ENCODE measurements around the gene ZFP92.
"Not testable (repeated sequence)": the region's sequence is repeated elsewhere in the genome, so short reads cannot be mapped to it uniquely, and the experiment has no call there.

The ZFP92 gene

GRCh38 chrX:153387987-153388721, 23.1 kb upstream of the ZFP92 start:
- no peak for DNase-seq

DNA sequence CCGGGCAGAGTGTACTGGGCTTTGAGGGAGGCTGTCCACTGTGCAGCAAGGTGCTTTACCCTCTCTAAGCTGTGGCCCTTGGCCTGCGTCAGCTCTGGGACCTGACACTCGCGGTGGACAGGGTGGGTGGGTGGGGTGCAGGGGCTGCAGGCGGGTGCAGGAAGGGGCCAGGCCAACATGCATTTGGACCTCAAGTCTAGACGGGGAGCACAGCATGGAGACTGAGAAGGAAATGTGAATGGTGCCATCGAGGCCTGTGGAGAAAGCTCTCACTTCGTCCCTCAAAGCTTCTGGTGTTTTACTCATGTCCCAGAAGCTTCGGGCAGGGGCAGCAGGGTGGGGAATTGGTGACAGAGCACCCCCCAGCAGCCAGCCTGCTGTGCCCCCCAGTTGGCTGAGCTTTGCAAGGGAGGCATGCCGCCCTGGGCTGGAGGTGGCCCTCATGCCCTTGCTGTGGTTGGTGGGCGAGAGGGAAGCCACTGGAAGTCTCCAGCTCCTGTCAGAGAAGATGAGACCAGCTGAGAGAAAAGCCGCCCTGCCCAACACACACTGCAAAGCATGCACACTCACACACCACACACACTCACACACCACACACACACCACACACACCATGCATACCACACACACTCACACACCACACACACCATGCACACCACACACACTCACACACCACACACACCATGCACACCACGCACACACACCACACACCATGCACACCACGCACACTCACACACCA, 22.4 kb upstream of the ZFP92 start:
- no peak for DNase-seq

- not testable (repeated sequence) for DNase-seq
Observed at GRCh38 chrX:153389460-153389768, 21.9 kb upstream of the ZFP92 start.

GRCh38 chrX:153392642-153393321, 18.5 kb upstream of the ZFP92 start:
- DNase-seq: no peak

GRCh38 chrX:153394612-153395011, 16.7 kb upstream of the ZFP92 start:
- DNase-seq: no peak

- no peak for DNase-seq
Observed at GRCh38 chrX:153395613-153396319, 15.5 kb upstream of the ZFP92 start.

DNA sequence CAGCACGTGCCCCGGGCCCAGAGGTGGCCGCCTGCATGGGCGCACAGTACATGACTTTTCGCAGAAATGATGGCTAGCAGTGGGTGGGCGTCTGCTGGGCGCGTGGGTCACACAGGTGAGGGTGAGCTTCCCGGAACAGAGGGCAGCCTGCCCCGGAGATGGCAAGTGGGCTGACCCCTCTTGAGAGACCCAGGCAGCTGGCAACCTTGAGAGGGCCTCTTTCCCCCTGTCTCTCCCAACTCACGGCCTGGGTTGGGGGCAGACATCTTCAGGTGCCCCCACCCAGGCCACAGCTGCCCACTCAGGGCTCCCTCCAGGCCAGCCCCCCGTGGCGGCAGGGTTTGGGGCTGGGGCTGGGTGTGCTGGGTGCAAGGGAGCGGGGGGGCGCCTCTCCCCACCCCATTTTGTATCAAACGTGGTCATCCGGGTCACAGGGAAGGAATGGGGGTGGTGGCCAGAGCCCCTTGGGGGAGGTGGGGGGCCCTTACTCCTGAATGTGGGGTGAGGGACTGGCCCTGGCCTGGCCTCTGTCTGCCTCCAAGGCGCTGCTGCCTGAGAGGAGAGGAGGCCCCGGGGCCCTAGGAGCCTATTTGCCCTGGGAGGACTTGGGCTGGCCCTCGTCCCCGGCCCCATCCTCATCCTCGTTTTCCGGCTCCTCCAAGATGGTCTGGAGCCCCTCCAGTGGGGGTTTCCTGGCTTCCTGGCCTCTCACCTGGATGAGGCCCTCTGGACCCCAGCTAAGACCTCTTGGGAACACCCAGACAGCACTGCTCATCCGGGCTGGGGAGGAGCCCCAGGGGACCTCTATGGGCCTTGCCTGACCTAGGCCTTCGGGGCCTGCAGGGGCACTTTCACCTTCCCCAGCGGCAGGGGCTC, 14.7 kb upstream of the ZFP92 start:
- no peak for DNase-seq

- DNase-seq: peak; percentile 16
Observed at GRCh38 chrX:153397256-153397960, 13.9 kb upstream of the ZFP92 start.

GRCh38 chrX:153398275-153398960, 12.9 kb upstream of the ZFP92 start:
- no peak for DNase-seq

- no peak for DNase-seq
Observed at GRCh38 chrX:153400146-153401132, 10.8 kb upstream of the ZFP92 start.

DNA sequence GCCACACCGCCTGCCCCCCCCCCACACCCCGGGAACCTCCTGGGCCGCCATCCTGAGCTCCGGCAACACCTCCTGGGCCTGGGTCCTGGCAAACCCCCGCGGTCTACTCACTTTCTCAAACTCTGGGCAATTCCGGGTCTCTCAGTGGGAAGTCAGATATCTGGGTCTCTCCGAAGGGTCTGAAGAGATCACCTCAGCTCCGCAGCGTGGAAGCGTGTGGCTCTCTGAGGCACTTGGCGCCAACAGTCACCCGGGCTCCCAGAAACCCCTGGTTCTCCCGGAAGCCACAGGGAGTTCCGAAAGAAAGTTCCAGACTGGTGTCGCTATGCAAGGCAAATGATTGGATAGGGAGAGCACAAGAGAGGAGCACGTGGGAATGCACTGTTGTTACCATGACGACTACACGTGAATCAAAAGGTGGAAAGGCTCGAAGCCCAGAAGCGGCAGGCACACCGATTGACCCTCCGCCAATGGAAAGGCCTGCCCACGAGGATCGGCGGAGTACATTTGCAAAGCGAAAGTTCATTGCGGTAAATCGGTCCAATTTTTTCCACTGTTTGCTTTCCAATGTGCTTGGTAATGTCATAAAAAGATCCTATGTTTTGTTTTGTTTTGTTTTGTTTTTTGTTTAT, 10.0 kb upstream of the ZFP92 start, which contains the start of gene PNMA6E:
Gene PNMA6E, minus strand, starts transcription at position 218 of the 632 bp plus-strand sequence. CDS start 2,501 bp downstream, outside the sequence.
- no peak for DNase-seq

GRCh38 chrX:153404333-153404732, 6.9 kb upstream of the ZFP92 start:
- not testable (repeated sequence) for DNase-seq

DNA sequence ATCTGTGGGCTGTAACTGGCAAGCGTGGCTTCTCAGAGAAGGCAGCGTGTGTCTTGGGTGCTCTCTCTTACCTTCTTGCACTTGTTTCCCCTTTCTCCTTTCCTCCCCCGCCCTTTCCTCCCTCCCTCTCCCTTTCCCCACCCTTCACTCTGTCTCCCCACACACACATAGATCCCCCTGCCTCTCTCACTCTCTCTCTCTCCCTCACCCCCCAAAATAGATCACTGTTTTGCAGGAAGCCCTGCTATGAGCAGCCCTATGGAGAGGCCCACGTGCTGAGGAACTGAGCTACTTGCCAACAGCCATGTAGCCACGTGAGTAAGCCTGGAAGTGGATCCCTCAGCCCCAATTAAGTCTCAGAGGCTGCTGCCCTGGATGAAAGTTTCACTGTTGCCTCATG, 5.8 kb upstream of the ZFP92 start:
- DNase-seq: no peak

DNA sequence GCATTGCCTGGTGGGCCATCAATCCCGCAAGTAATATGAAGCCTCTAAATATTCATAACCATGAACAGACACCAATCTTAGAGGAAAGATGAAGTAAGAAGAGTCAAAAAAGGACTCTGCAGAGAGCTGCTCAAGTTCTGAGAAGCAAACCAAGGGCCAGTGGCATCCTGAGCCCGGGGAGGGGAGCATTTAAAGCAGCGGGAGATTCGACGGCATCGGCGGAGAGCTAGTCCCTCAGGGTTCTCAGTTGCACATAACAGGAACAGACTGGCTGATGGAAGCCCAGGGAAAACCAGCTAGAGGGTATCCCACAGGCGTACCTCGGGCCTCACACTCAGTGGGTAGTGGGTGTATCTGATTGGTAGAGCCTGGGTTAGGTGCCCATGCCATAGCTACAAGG, 5.3 kb upstream of the ZFP92 start:
- DNase-seq: no peak

DNA sequence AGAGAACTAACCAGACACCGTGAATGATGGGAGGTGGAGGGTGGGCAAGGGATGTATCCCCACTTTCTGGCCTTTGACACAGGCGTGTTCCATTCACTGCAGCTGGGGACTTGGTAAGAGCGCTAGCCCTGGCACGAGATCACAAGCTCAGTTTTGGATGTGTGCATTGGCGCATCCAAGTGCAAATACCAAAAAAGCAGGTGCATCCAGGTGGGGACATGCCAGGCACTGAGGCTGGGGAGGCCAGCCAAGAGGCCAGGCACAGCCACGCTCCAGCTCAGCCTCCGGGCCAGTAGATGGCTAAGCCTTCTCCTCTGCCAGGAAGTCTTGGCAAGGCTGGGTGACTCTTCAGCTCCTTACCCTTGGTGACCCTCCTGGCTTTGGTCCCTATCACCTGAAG, 4.4 kb upstream of the ZFP92 start:
- no peak for DNase-seq

- DNase-seq: no peak
Observed at GRCh38 chrX:153407736-153408135, 3.5 kb upstream of the ZFP92 start.

GRCh38 chrX:153408221-153408721, 3.0 kb upstream of the ZFP92 start:
- no peak for DNase-seq

GRCh38 chrX:153408871-153409351, 2.4 kb upstream of the ZFP92 start:
- DNase-seq: no peak
